ENCODE data around the gene OR1K1.
"Not testable (repeated sequence)": the region's sequence is repeated elsewhere in the genome, so short reads cannot be mapped to it uniquely, and the experiment has no call there.

Gene OR1K1

DNA sequence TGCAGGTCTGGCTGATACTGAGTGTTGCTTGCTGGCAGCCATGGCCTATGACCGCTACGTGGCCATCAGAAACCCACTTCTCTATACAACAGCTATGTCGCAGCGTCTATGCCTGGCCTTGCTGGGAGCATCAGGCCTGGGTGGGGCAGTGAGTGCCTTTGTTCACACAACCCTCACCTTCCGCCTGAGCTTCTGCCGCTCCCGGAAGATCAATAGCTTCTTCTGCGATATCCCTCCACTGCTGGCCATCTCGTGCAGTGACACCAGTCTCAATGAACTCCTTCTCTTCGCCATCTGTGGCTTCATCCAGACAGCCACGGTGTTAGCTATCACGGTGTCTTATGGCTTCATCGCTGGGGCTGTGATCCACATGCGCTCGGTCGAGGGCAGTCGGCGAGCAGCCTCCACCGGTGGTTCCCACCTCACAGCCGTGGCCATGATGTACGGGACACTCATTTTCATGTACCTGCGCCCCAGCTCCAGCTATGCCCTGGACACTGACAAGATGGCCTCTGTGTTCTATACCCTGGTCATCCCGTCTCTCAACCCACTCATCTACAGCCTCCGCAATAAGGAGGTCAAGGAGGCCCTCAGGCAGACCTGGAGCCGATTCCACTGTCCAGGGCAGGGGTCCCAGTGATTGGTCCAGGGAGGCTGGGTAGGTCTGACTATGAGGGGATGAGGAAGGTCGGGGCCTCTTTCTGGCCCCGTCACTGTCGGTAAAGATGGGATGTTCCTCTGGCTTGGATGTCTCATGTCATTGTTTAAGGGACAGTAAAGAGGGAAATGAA, 10.5 kb upstream of the OR1K1 start:
- Histone ChIP-seq H3K27me3 (ENCODE audit: control insufficient read depth, insufficient read depth, low read length) (no peaks in the 10 kb centered on the region), H3K9ac (ENCODE audit: low read depth, low read length) (no peak overlapping the region), H3K36me3 (ENCODE audit: control insufficient read depth, insufficient read depth, low read length) (no peaks in the 10 kb centered on the region), H3K4me3 (ENCODE audit: low read depth, low read length) (no peak overlapping the region), H3K9me3 (ENCODE audit: control insufficient read depth, insufficient read depth, low read length) (peaks cover 41% of the 10 kb centered on the region), H3K4me1 (ENCODE audit: control insufficient read depth, insufficient read depth, low read length) (no peaks in the 10 kb centered on the region), H3K27ac (ENCODE audit: low read depth, low read length) (no peak overlapping the region)

DNA sequence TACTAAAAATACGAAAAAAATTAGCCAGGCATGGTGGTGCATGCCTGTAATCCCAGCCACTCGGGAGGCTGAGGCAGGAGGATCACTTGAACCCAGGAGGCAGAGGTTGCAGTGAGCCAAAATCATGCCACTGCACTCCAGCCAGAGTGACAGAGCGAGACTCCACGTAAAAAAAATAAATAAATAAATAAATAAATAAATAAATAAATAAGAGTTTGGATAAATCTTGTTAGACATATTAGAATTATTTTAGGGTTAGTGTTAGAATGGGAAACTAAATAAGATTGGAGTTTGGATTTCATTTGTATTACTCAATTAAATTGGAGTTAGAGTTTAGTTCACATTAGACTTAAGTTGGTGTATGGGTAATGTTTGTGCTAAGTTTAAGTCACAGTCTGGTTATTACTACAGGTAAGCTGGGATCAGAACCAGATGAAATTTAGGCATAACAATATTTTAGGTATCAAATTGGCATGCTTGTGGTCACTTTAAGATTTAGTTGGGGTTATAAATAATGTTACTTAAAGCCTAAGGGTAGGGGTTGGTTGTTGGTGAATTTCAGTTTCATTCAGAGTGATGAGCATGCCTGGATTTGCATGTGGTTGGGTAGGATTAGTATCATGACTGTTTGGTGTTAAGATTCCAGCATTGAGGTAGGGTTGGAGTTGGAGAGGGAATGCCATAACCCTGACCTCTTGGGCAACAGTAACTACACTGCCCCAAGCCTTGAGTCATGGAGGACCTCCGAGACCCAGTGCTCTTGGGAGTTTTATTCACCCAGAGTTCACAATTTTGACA, 7.9 kb upstream of the OR1K1 start:
- H3K4me3 ChIP-seq (ENCODE audit: low read depth, low read length), result no peak overlapping the region
- no peaks in the 10 kb centered on the region for H3K4me1 ChIP-seq (ENCODE audit: control insufficient read depth, insufficient read depth, low read length)
- H3K27ac ChIP-seq (ENCODE audit: low read depth, low read length), result no peak overlapping the region
- peaks cover 41% of the 10 kb centered on the region for H3K9me3 ChIP-seq (ENCODE audit: control insufficient read depth, insufficient read depth, low read length)
- no peak overlapping the region for H3K9ac ChIP-seq (ENCODE audit: low read depth, low read length)
- no peaks in the 10 kb centered on the region for H3K27me3 ChIP-seq (ENCODE audit: control insufficient read depth, insufficient read depth, low read length)
- H3K36me3 ChIP-seq (ENCODE audit: control insufficient read depth, insufficient read depth, low read length), result no peaks in the 10 kb centered on the region

DNA sequence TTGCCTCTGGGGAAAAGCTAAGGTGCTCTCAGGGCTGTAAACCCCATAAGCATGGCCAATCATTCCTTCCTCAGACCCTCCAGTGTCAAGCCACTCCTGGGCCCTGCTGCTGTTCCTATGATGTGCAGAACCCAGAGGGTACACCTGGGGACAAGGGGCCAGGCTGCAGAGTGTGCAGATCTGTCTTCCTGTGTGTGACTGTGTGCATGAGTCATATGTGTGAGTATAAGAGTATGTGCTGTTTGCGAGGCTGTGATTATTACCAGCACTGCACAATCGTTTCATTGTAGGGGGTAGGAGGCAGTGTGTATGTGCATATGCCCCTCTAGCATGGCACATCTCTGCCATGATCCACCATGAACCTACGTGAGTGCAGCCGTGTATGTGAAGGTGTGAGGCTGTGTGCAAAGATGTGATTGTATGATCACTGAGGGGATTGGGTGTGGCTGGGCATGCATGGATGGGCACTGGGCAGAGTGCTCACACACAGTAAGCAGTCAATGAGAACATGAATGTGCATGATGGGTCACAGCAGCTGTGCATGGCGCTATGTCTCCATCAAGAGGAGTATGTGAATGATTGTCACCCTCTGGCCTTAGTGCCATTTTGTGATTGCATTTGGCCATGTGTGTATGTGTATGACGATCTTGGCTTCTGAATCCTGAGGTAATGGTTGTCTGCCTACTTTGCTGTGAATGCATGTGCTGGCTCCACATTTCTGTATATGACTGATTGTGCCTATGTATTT, 2.4 kb upstream of the OR1K1 start:
- no peak overlapping the region for H3K9ac ChIP-seq (ENCODE audit: low read depth, low read length)
- no peak overlapping the region for H3K27ac ChIP-seq (ENCODE audit: low read depth, low read length)
- H3K4me1 ChIP-seq (ENCODE audit: control insufficient read depth, insufficient read depth, low read length), result no peaks in the 10 kb centered on the region
- no peaks in the 10 kb centered on the region for H3K27me3 ChIP-seq (ENCODE audit: control insufficient read depth, insufficient read depth, low read length)
- H3K36me3 ChIP-seq (ENCODE audit: control insufficient read depth, insufficient read depth, low read length), result no peaks in the 10 kb centered on the region
- H3K9me3 ChIP-seq (ENCODE audit: control insufficient read depth, insufficient read depth, low read length), result peaks cover 41% of the 10 kb centered on the region
- no peak overlapping the region for H3K4me3 ChIP-seq (ENCODE audit: low read depth, low read length)

DNA sequence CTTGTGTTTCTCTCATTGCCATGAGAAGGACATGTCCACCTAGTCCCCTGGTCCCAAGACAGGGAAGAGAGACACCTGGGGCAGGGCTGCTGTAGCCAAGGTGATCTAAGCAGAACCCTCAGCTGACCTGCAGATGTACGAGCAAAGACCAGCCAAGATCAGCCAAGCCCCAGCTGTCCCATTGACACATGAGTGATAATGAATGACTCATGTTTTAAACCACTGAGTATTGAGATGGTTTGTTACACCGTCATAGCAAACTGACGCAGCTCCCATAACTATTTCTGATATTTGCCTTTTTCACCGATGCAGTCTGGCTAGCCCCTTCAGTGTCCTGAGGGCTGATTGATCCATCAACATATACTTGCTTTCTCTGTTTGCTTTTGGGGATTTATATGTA, 6.7 kb downstream of the OR1K1 start:
- Histone ChIP-seq H3K36me3 (ENCODE audit: control insufficient read depth, insufficient read depth, low read length) (no peaks in the 10 kb centered on the region), H3K4me1 (ENCODE audit: control insufficient read depth, insufficient read depth, low read length) (peaks cover 4% of the 10 kb centered on the region; the same call in 1 of the 2 replicates), H3K9ac (ENCODE audit: low read depth, low read length) (no peak overlapping the region), H3K27me3 (ENCODE audit: control insufficient read depth, insufficient read depth, low read length) (no peaks in the 10 kb centered on the region), H3K4me3 (ENCODE audit: low read depth, low read length) (no peak overlapping the region), H3K27ac (ENCODE audit: low read depth, low read length) (no peak overlapping the region), H3K9me3 (ENCODE audit: control insufficient read depth, insufficient read depth, low read length) (peaks cover 17% of the 10 kb centered on the region; the same call in 1 of the 2 replicates)

DNA sequence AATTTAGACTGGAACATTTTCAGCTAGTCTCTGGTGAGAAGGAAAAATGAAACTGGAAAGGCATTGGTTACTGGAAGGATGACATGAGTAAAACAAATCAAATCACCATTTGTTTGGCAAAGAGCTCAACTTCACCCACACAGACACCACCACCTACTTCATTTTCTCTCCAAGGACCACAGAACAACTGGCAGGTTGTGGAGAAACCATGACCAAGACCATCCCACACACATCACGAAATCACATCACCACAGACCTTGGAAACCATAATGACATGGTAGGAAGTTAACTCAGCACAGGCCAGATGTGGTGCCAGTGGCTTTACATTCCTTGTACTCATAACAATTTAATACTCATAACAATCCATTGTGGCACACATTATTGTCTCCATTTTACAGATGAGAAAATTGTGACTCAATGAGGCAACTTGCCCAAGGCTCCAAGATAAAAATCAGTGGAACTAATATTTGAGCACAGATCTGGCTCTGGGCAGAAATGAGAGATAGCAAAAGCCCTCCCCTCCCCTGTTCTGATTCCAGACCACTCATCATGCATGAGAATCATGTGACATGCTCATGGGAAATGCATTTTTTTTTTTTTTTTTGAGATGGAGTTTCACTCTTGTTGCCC, 7.5 kb downstream of the OR1K1 start:
- Histone ChIP-seq H3K4me1 (ENCODE audit: control insufficient read depth, insufficient read depth, low read length) (peaks cover 4% of the 10 kb centered on the region; the same call in 1 of the 2 replicates), H3K4me3 (ENCODE audit: low read depth, low read length) (no peak overlapping the region), H3K27me3 (ENCODE audit: control insufficient read depth, insufficient read depth, low read length) (no peaks in the 10 kb centered on the region), H3K9ac (ENCODE audit: low read depth, low read length) (no peak overlapping the region), H3K9me3 (ENCODE audit: control insufficient read depth, insufficient read depth, low read length) (peaks cover 15% of the 10 kb centered on the region; the same call in 1 of the 2 replicates), H3K36me3 (ENCODE audit: control insufficient read depth, insufficient read depth, low read length) (no peaks in the 10 kb centered on the region), H3K27ac (ENCODE audit: low read depth, low read length) (no peak overlapping the region)

DNA sequence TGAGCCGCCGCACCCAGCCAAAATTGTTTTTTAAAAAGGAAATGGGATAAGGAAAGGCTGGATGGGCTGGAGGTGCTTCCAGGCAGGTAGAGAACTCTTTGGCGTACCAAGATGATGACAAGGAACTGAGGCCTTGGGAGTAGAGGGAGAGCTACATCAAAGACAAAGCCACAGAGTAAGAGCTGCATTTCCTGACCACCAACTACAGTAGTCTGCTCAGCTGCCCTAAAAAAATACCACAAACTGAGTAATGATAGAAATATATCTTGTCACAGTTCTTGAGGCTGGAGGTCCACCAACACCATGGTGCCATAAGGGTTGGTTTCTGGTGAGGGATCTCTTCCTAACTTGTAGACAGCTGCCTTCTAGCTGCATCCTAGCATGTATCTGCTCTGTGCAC, 8.2 kb downstream of the OR1K1 start:
- Histone ChIP-seq H3K27ac (ENCODE audit: low read depth, low read length) (no peak overlapping the region), H3K4me1 (ENCODE audit: control insufficient read depth, insufficient read depth, low read length) (peaks cover 4% of the 10 kb centered on the region; the same call in 1 of the 2 replicates), H3K9ac (ENCODE audit: low read depth, low read length) (no peak overlapping the region), H3K9me3 (ENCODE audit: control insufficient read depth, insufficient read depth, low read length) (peaks cover 15% of the 10 kb centered on the region; the same call in 1 of the 2 replicates), H3K4me3 (ENCODE audit: low read depth, low read length) (no peak overlapping the region), H3K27me3 (ENCODE audit: control insufficient read depth, insufficient read depth, low read length) (no peaks in the 10 kb centered on the region), H3K36me3 (ENCODE audit: control insufficient read depth, insufficient read depth, low read length) (no peaks in the 10 kb centered on the region)

DNA sequence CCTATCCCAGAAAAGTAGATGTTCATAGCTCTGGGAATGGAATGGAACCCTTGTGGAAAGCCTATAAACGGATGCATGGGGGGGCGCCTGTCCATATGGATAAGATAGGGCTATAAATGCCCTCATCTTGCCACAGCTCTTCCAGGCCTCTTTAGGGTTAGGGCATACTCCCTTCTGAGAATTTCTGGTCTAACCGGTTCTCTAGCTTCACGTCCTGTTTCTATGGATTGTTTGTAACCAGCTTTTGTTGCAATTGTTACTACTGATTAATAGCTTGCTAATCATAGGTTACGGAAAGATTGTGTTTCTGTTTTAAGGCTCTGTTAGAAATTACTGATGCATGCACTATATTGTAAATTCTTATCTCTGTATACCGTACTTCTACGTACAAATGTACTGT, 9.3 kb downstream of the OR1K1 start:
- not testable (repeated sequence) for H3K4me3 ChIP-seq (ENCODE audit: low read depth, low read length); H3K27ac ChIP-seq (ENCODE audit: low read depth, low read length); H3K27me3 ChIP-seq (ENCODE audit: control insufficient read depth, insufficient read depth, low read length); H3K4me1 ChIP-seq (ENCODE audit: control insufficient read depth, insufficient read depth, low read length); H3K9ac ChIP-seq (ENCODE audit: low read depth, low read length); H3K36me3 ChIP-seq (ENCODE audit: control insufficient read depth, insufficient read depth, low read length)
- H3K9me3 ChIP-seq (ENCODE audit: control insufficient read depth, insufficient read depth, low read length), result peaks cover 12% of the 10 kb centered on the region; the same call in 1 of the 2 replicates

DNA sequence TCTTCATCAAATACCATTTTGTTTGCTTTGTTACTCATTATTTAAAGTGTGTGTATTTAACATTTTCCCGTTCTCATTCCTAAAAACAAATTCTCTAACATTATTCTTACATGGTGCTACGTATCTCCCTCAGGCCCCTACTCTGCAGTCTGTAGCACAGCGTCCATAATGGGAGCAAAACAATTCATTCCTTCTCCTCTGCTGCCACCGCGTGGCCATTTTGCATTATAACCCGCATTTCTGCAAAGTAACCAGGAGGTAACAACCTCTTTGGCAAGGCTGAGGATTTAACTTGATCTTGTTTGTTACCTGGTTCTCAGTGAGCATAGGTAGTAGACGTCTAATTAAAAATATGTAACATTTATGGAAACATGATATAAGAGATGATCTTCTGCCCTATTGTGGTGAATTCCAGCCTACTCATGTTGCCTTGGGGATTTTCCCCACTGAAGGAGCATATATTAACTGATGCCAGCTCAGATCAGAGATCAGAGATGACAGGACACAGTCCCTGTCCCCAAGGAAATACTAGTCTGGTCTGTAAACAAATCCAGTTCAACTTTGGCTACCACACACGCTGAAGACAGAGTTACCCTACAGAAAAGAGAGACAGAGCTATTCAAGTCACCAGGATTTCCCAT, 10.5 kb downstream of the OR1K1 start:
- H3K27ac ChIP-seq (ENCODE audit: low read depth, low read length), result no peak overlapping the region
- no peaks in the 10 kb centered on the region for H3K27me3 ChIP-seq (ENCODE audit: control insufficient read depth, insufficient read depth, low read length)
- no peak overlapping the region for H3K9ac ChIP-seq (ENCODE audit: low read depth, low read length)
- peaks cover 11% of the 10 kb centered on the region; the same call in 1 of the 2 replicates for H3K9me3 ChIP-seq (ENCODE audit: control insufficient read depth, insufficient read depth, low read length)
- no peak overlapping the region for H3K4me3 ChIP-seq (ENCODE audit: low read depth, low read length)
- H3K4me1 ChIP-seq (ENCODE audit: control insufficient read depth, insufficient read depth, low read length), result peaks cover 4% of the 10 kb centered on the region; the same call in 1 of the 2 replicates
- H3K36me3 ChIP-seq (ENCODE audit: control insufficient read depth, insufficient read depth, low read length), result no peaks in the 10 kb centered on the region

DNA sequence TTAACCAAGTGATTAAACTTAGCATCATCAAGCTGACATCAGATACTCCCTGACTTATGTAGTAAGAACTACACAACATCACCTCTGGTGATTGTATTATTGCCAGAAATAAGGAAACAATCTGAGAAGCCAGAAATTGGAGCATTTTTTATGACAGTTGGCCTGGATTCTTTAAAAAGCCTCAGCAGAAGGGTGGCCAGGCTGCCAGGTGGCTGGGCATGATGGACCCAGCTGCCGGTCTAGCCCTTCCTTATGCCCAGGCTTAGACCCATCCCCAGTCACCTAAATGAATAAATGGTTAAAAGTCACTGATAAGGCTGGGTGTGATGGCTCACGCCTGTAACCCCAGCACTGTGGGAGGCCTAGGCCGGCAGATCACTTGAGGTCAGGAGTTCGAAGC, 12.8 kb downstream of the OR1K1 start:
- H3K4me1 ChIP-seq (ENCODE audit: control insufficient read depth, insufficient read depth, low read length), result peaks cover 4% of the 10 kb centered on the region; the same call in 1 of the 2 replicates
- H3K27me3 ChIP-seq (ENCODE audit: control insufficient read depth, insufficient read depth, low read length), result no peaks in the 10 kb centered on the region
- H3K9ac ChIP-seq (ENCODE audit: low read depth, low read length), result no peak overlapping the region

DNA sequence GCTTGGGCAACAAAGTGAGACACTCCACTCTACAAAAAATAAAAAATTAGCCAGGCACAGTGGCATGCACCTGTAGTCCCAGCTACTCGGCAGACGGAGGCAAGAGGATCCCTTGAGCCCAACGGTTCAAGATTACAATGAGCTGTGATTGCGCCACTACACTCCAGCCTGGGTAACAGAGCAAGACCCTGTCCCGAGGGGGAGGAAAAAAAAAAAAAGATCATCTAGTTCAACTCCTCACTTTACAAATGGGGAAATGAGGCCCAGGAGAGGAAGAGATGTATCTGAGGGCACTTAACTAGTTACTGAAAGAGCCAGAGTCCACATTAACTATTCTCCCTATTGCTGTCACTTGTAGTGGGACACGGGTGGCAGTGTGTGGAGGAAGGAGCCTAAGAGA, 14.6 kb downstream of the OR1K1 start:
- no peak overlapping the region for H3K9ac ChIP-seq (ENCODE audit: low read depth, low read length)
- peaks cover 4% of the 10 kb centered on the region; the same call in 1 of the 2 replicates for H3K4me1 ChIP-seq (ENCODE audit: control insufficient read depth, insufficient read depth, low read length)
- no peaks in the 10 kb centered on the region for H3K27me3 ChIP-seq (ENCODE audit: control insufficient read depth, insufficient read depth, low read length)
- H3K36me3 ChIP-seq (ENCODE audit: control insufficient read depth, insufficient read depth, low read length), result peaks cover 19% of the 10 kb centered on the region
- no peak overlapping the region for H3K4me3 ChIP-seq (ENCODE audit: low read depth, low read length)
- no peak overlapping the region for H3K27ac ChIP-seq (ENCODE audit: low read depth, low read length)
- no peaks in the 10 kb centered on the region for H3K9me3 ChIP-seq (ENCODE audit: control insufficient read depth, insufficient read depth, low read length)

More for the DNA sequence above, 12.8 kb downstream of the OR1K1 start:
- Histone ChIP-seq H3K27ac (ENCODE audit: low read depth, low read length) (no peak overlapping the region), H3K9me3 (ENCODE audit: control insufficient read depth, insufficient read depth, low read length) (no peaks in the 10 kb centered on the region), H3K4me3 (ENCODE audit: low read depth, low read length) (no peak overlapping the region), H3K36me3 (ENCODE audit: control insufficient read depth, insufficient read depth, low read length) (peaks cover 4% of the 10 kb centered on the region; the same call in 1 of the 2 replicates)

Measured in HUES48 (cell line).